Measurements from ENCODE around the gene TMEM62. TPM values are rescaled to one million over a fixed set of nuclear protein-coding genes. Genes with fewer than 3 reads are reported as not detected.

TMEM62 gene
- total and polyA plus RNA-seq, 2 experiments from 2014 or later, result 6.5 to 11.2 TPM

- Histone ChIP-seq H3K27ac (peak overlapping the region; percentile 6), H3K9me3 (ENCODE audit: low read depth) (no peaks in the 10 kb centered on the region), H4K20me1 (ENCODE audit: insufficient read depth) (no peaks in the 10 kb centered on the region), H3K79me2 (ENCODE audit: insufficient read depth) (peaks cover 100% of the 10 kb centered on the region), H3K4me2 (ENCODE audit: unreplicated experiment) (peak overlapping the region; percentile 10), H3F3A (ENCODE audit: insufficient read depth) (peaks cover 23% of the 10 kb centered on the region), H3K9me2 (ENCODE audit: insufficient read depth) (no peaks in the 10 kb centered on the region), H3K4me1 (ENCODE audit: insufficient read depth) (peaks cover 26% of the 10 kb centered on the region), H3K9ac (no peak overlapping the region), H3K27me3 (replicated peaks; ENCODE audit: insufficient read depth) (no peaks in the 10 kb centered on the region), H3K4me3 (no peak overlapping the region), H2AFZ (no peak overlapping the region), H3K36me3 (ENCODE audit: low read depth) (peaks cover 3% of the 10 kb centered on the region; the same call in 1 of the 2 replicates)
- in situ Hi-C loops (cut with MboI), result no loop called here
- TF ChIP-seq EZH2 (IDR thresholded peaks at IDR 0.05; ENCODE audit: insufficient read depth, poor library complexity, severe bottlenecking), result no peak
- no peak for TF ChIP-seq EZH2phosphoT487 (IDR thresholded peaks at IDR 0.05; ENCODE audit: insufficient read depth, low read depth)
- 93 to 95% methylated on average over 6 of the region's 6 CpGs for WGBS, 2 experiments (ENCODE audit: low coverage in 1 of 2, low lambda C conversion rate in 2 of 2, missing lambda C conversion rate in 2 of 2)
- no peak for DNase-seq
Measured at GRCh38 chr15:43096411-43096810, 37.0 kb upstream of the TMEM62 start.

GRCh38 chr15:43099105-43099845 lies 34.1 kb upstream of the TMEM62 start:
- in situ Hi-C loops (cut with MboI), result no loop called here
- no peaks in the 10 kb centered on the region for H3K9me3 ChIP-seq (ENCODE audit: low read depth)
- H3K4me2 ChIP-seq (ENCODE audit: unreplicated experiment), result no peak overlapping the region
- H3K9ac ChIP-seq, result no peak overlapping the region
- WGBS, 2 experiments (ENCODE audit: low coverage in 1 of 2, low lambda C conversion rate in 2 of 2, missing lambda C conversion rate in 2 of 2), result 95 to 96% methylated on average over 10 of the region's 10 CpGs
- peaks cover 23% of the 10 kb centered on the region for H3F3A ChIP-seq (ENCODE audit: insufficient read depth)
- no peak for DNase-seq
- no peaks in the 10 kb centered on the region for H3K9me2 ChIP-seq (ENCODE audit: insufficient read depth)
- peaks cover 25% of the 10 kb centered on the region for H3K4me1 ChIP-seq (ENCODE audit: insufficient read depth)
- peaks cover 3% of the 10 kb centered on the region; the same call in 1 of the 2 replicates for H3K36me3 ChIP-seq (ENCODE audit: low read depth)
- H3K4me3 ChIP-seq, result no peak overlapping the region
- peaks cover 100% of the 10 kb centered on the region for H3K79me2 ChIP-seq (ENCODE audit: insufficient read depth)
- H3K27me3 ChIP-seq (replicated peaks; ENCODE audit: insufficient read depth), result no peaks in the 10 kb centered on the region
- no peaks in the 10 kb centered on the region for H4K20me1 ChIP-seq (ENCODE audit: insufficient read depth)
- H2AFZ ChIP-seq, result no peak overlapping the region
- no peak overlapping the region for H3K27ac ChIP-seq
- TF ChIP-seq EZH2 (IDR thresholded peaks at IDR 0.05; ENCODE audit: insufficient read depth, poor library complexity, severe bottlenecking) (no peak), EZH2phosphoT487 (IDR thresholded peaks at IDR 0.05; ENCODE audit: insufficient read depth, low read depth) (no peak)

- Histone ChIP-seq H2AFZ (no peak overlapping the region), H3K27me3 (replicated peaks; ENCODE audit: insufficient read depth) (no peaks in the 10 kb centered on the region), H3K9me3 (ENCODE audit: low read depth) (no peaks in the 10 kb centered on the region), H3K27ac (no peak overlapping the region), H3K9ac (no peak overlapping the region), H4K20me1 (ENCODE audit: insufficient read depth) (no peaks in the 10 kb centered on the region), H3K4me1 (ENCODE audit: insufficient read depth) (peaks cover 26% of the 10 kb centered on the region), H3K9me2 (ENCODE audit: insufficient read depth) (no peaks in the 10 kb centered on the region), H3K4me2 (ENCODE audit: unreplicated experiment) (no peak overlapping the region), H3K4me3 (no peak overlapping the region), H3F3A (ENCODE audit: insufficient read depth) (peaks cover 11% of the 10 kb centered on the region), H3K36me3 (ENCODE audit: low read depth) (peaks cover 3% of the 10 kb centered on the region; the same call in 1 of the 2 replicates), H3K79me2 (ENCODE audit: insufficient read depth) (peaks cover 99% of the 10 kb centered on the region)
- no peak for TF ChIP-seq EZH2phosphoT487 (IDR thresholded peaks at IDR 0.05; ENCODE audit: insufficient read depth, low read depth)
- TF ChIP-seq EZH2 (IDR thresholded peaks at IDR 0.05; ENCODE audit: insufficient read depth, poor library complexity, severe bottlenecking), result no peak
- in situ Hi-C loops (cut with MboI), result no loop called here
- no peak for DNase-seq
Measured at GRCh38 chr15:43100971-43101370, 32.4 kb upstream of the TMEM62 start.

GRCh38 chr15:43102187-43102586 lies 31.2 kb upstream of the TMEM62 start:
- no peaks in the 10 kb centered on the region for H3K27me3 ChIP-seq (replicated peaks; ENCODE audit: insufficient read depth)

More at GRCh38 chr15:43102187-43102586, 31.2 kb upstream of the TMEM62 start:
- in situ Hi-C loops (cut with MboI), result no loop called here
- Histone ChIP-seq H3K4me2 (ENCODE audit: unreplicated experiment) (no peak overlapping the region), H2AFZ (no peak overlapping the region), H3K27ac (no peak overlapping the region), H3F3A (ENCODE audit: insufficient read depth) (no peaks in the 10 kb centered on the region; the same call in 1 of the 2 replicates), H4K20me1 (ENCODE audit: insufficient read depth) (no peaks in the 10 kb centered on the region), H3K4me1 (ENCODE audit: insufficient read depth) (peaks cover 18% of the 10 kb centered on the region), H3K9ac (no peak overlapping the region), H3K79me2 (ENCODE audit: insufficient read depth) (peaks cover 92% of the 10 kb centered on the region), H3K4me3 (no peak overlapping the region), H3K9me2 (ENCODE audit: insufficient read depth) (no peaks in the 10 kb centered on the region), H3K36me3 (ENCODE audit: low read depth) (peaks cover 1% of the 10 kb centered on the region; the same call in 1 of the 2 replicates), H3K9me3 (ENCODE audit: low read depth) (no peaks in the 10 kb centered on the region)
- WGBS, 2 experiments (ENCODE audit: low coverage in 1 of 2, low lambda C conversion rate in 2 of 2, missing lambda C conversion rate in 2 of 2), result 96 to 100% methylated on average over 1 of the region's 1 CpG
- TF ChIP-seq EZH2 (IDR thresholded peaks at IDR 0.05; ENCODE audit: insufficient read depth, poor library complexity, severe bottlenecking) (no peak), EZH2phosphoT487 (IDR thresholded peaks at IDR 0.05; ENCODE audit: insufficient read depth, low read depth) (no peak)
- no peak for DNase-seq

Measured in GM23248 (cell line).